H1 (cell line): ENCODE measurements around the gene PGAM2.

Experiments
- EP300 ChIP-seq, 2 experiments: IDR thresholded peaks; 1 replicate in 1 of 2; 2 replicates in 1 of 2; pipeline ENCODE4 v1.6.1; 2011 to 2012; ENCODE audit warnings: low read depth in 2 of 2, low read length in 2 of 2, mild to moderate bottlenecking in 2 of 2, borderline replicate concordance in 1 of 2, inconsistent platforms in 1 of 2, moderate library complexity in 1 of 2
- KDM5A ChIP-seq: fragments of 200-600 bp; IDR thresholded peaks from 2 replicates; pipeline ENCODE4 v1.7.1; 2012; ENCODE audit warnings: mild to moderate bottlenecking, low read length, inconsistent platforms, mixed read lengths
- TF ChIP-seq, protein P1 (sequence below): IDR thresholded peaks from 2 replicates; pipeline ENCODE4 v1.6.1; 2012; ENCODE audit warnings: inconsistent platforms

DNA sequence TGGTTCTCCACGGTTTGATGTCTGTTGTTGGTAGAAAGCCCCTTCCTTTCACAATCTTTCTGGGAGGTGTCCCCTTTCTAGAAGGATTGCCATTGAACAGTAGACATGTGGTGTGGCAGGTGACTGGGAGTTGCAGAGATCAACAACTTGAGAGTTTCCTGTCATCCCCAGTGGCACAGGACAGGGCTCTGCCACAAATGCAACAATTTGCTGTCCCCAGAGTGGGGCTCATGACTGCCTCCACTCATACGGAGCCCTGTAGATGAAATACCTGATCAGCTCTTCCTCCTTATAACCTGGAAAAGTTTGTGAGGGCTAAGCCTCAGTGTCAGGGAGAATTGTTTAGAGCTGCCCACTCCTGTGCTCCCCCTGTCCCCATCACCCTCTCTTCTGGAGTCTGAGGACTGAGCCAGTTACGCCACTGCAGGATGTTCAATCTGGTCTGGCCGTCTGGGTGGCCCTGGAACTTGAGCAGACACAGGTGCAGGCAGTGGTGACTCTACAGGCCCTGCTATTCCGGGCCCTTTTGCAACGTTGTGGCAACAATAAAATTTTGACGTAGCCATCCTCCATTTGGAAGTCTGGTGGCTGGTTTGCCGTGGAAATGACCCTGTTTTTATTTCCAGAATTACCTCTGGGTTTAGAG lies 14.3 kb downstream of the PGAM2 start:
- TF ChIP-seq KDM5A (no peak), EP300 (IDR thresholded peaks at IDR 0.05; ENCODE audit: borderline replicate concordance in 1 of 2, low read depth in 2 of 2, low read length in 2 of 2) (no peak)
- TF ChIP-seq, protein P1, sequence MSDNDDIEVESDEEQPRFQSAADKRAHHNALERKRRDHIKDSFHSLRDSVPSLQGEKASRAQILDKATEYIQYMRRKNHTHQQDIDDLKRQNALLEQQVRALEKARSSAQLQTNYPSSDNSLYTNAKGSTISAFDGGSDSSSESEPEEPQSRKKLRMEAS: no peak
